Renal cortex interstitium (tissue), 15 donors: ENCODE results near the gene ARHGAP42. TPM values are rescaled to one million over a fixed set of nuclear protein-coding genes. Genes with fewer than 3 reads are reported as not detected.
A peak's percentile ranks its signal among the peaks of the same experiment; 100 is the strongest.
"Not testable (repeated sequence)": the region's sequence is repeated elsewhere in the genome, so short reads cannot be mapped to it uniquely, and the experiment has no call there.

Source experiments
- DNase-seq, 11 donors: peaks; one replicate each; pipeline ENCODE4 v3.0.0-alpha.2; 2013; ENCODE audit warnings: low read depth in 9 of 11, low spot score in 4 of 11; ENCODE audit errors: extremely low read depth in 1 of 11
- long read RNA-seq, 16 experiments: transcript quantifications; one replicate each; lab custom pipeline, GENCODE V29; 2026
- polyA plus RNA-seq, 3 donors: library from polyadenylated mRNA; unstranded; fragments of 120-200 nt; gene quantifications; one replicate each; pipeline ENCODE4 v1.2.1, GENCODE V29; 2013; ENCODE audit not compliant: insufficient read length in 3 of 3

Gene ARHGAP42, protein sequence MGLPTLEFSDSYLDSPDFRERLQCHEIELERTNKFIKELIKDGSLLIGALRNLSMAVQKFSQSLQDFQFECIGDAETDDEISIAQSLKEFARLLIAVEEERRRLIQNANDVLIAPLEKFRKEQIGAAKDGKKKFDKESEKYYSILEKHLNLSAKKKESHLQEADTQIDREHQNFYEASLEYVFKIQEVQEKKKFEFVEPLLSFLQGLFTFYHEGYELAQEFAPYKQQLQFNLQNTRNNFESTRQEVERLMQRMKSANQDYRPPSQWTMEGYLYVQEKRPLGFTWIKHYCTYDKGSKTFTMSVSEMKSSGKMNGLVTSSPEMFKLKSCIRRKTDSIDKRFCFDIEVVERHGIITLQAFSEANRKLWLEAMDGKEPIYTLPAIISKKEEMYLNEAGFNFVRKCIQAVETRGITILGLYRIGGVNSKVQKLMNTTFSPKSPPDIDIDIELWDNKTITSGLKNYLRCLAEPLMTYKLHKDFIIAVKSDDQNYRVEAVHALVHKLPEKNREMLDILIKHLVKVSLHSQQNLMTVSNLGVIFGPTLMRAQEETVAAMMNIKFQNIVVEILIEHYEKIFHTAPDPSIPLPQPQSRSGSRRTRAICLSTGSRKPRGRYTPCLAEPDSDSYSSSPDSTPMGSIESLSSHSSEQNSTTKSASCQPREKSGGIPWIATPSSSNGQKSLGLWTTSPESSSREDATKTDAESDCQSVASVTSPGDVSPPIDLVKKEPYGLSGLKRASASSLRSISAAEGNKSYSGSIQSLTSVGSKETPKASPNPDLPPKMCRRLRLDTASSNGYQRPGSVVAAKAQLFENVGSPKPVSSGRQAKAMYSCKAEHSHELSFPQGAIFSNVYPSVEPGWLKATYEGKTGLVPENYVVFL
- polyA plus RNA-seq, result 10 to 100 TPM; 25.6 to 30.6 (median 28.5) TPM
- long read RNA-seq, donor 1, partial matches to known transcripts, result 0 of 4 reads
- long read RNA-seq, donor 1, other reads (novel, unspliced or antisense), result 0 of 4 reads
- long read RNA-seq, donor 2, partial matches to known transcripts, result 0 of 2 reads
- long read RNA-seq, donor 2, other reads (novel, unspliced or antisense), result 0 of 2 reads
- long read RNA-seq, donor 3, full-length matches to known transcripts, result 9 of 9 reads
- long read RNA-seq, donor 3, partial matches to known transcripts, result 0 of 9 reads
- long read RNA-seq, donor 3, other reads (novel, unspliced or antisense), result 0 of 9 reads
- long read RNA-seq, donor 4, full-length matches to known transcripts, result 3 of 3 reads
- long read RNA-seq, donor 4, partial matches to known transcripts, result 0 of 3 reads
- long read RNA-seq, donor 4, other reads (novel, unspliced or antisense), result 0 of 3 reads
- long read RNA-seq, donor 5, result 0 reads
- long read RNA-seq, donor 6, full-length matches to known transcripts, result 8 of 8 reads
- long read RNA-seq, donor 6, partial matches to known transcripts, result 0 of 8 reads
- long read RNA-seq, donor 6, other reads (novel, unspliced or antisense), result 0 of 8 reads
- long read RNA-seq, donor 7, full-length matches to known transcripts, result 7 of 7 reads
- long read RNA-seq, donor 7, partial matches to known transcripts, result 0 of 7 reads
- long read RNA-seq, donor 7, other reads (novel, unspliced or antisense), result 0 of 7 reads
- long read RNA-seq, donor 8, full-length matches to known transcripts, result 1 of 6 reads
- long read RNA-seq, donor 8, partial matches to known transcripts, result 5 of 6 reads
- long read RNA-seq, donor 8, other reads (novel, unspliced or antisense), result 0 of 6 reads
- long read RNA-seq, donor 9, full-length matches to known transcripts, result 8 of 8 reads
- long read RNA-seq, donor 9, partial matches to known transcripts, result 0 of 8 reads
- long read RNA-seq, donor 9, other reads (novel, unspliced or antisense), result 0 of 8 reads
- long read RNA-seq, donor 10, partial matches to known transcripts, result 0 of 4 reads
- long read RNA-seq, donor 10, other reads (novel, unspliced or antisense), result 0 of 4 reads
- long read RNA-seq, donor 11, full-length matches to known transcripts, result 4 of 4 reads
- long read RNA-seq, donor 11, partial matches to known transcripts, result 0 of 4 reads
- long read RNA-seq, donor 11, other reads (novel, unspliced or antisense), result 0 of 4 reads
- long read RNA-seq, donor 12, full-length matches to known transcripts, result 2 of 2 reads
- long read RNA-seq, donor 12, partial matches to known transcripts, result 0 of 2 reads
- long read RNA-seq, donor 12, other reads (novel, unspliced or antisense), result 0 of 2 reads
- long read RNA-seq, donor 13, result 0 reads
- long read RNA-seq, donor 14, full-length matches to known transcripts, result 5 of 5 reads
- long read RNA-seq, donor 14, partial matches to known transcripts, result 0 of 5 reads
- long read RNA-seq, donor 14, other reads (novel, unspliced or antisense), result 0 of 5 reads
- long read RNA-seq, donor 15, partial matches to known transcripts, result 0 of 4 reads
- long read RNA-seq, donor 15, other reads (novel, unspliced or antisense), result 0 of 4 reads
- long read RNA-seq, donor 16, full-length matches to known transcripts, result 3 of 18 reads
- long read RNA-seq, donor 16, partial matches to known transcripts, result 15 of 18 reads
- long read RNA-seq, donor 16, other reads (novel, unspliced or antisense), result 0 of 18 reads

DNA sequence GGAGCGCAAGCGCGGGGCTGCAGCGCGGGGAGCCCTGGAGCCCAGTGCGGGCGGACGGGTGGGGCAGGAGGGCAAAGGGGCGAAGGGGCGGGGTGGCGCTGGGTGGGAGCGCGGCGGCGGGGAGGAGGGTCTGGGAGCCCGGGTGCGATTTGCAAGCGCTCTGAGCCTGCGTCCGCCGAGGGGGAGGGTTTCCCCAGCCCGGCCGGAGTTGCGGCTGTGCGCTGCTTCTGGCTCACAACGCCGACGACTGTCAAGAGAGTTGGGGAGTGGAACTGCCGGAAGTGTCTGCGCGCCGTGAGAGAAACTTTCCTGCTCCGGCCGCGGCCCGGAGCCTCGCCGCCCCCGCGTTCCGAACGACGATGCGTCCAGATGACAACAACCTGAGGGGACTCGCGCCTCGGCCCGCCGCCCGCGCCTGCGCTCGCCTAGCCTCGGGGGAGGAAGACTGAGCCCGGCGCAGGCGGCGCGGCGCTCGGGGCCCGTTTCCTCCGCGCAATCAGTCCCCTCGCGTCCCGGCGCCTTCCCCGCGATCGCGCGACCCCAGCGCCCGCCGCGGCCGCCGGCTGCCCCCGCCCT is at the start of gene ARHGAP42:
Gene ARHGAP42 (plus strand): TSS at position 235 of the 576 bp plus-strand sequence. CDS start 391 bp downstream, outside the sequence.
- DNase-seq, result peak in 10 of 11 donors; percentile 50 to 73 (median 62)

DNA sequence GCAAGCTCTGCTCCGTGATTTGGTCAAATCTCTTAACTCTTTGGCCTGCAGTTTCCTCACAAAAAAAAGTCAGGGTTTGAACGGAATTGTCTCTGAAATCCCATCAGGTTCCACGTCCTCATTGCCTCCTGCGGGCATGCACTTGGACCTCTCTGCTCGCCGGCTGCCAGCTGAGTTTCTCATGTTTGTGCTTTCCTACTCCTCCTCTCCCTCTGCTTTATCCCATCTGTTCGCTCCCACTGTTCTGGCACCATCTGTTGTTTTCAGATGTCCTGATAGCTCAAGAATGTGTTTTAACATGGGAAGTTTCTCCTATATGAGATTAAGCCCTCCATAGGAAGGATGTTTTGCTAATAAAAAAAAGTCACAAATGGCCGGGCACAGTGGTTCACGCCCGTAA is 49.4 kb upstream of the ARHGAP42 start:
- no peak for DNase-seq

DNA sequence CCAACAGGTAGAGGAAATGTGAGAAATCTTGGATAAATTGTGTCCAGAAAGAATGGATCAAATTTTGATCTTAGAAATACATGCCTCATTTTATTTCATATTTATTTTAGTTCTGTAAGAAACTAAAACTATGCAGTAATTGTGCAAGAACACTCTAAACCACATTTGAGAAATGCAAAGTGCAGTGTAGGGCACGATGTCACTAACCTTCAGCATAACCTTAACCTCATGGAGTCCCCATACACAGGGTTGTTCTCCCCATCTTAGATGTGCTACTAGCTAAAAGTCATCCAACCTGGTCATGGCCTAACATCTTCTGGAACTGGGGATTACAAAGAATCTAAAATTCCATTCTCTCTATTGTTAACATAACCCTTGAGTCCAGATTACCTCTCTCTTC is 48.4 kb upstream of the ARHGAP42 start:
- DNase-seq, result no peak

DNA sequence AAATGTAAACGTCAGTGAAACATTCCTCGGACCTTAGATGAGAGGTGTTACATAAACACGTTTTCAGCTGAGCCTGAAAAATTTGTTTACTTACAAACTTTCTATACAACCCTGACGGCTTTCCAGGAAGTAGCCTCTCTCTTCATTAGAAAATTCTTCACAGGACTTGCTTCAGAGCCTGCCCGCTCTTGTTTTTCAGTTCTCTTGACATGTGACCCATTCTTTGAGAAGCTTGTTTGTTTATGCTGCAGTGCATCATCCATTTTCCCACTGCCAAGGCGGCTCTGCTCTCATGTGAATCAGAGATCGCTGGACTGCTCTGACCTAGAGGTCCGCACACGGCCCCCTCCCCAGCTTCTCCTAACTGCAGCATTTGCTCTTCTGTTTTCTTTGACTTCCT is 47.9 kb upstream of the ARHGAP42 start:
- peak in 3 of 11 donors; percentile 7 to 38 (median 20) for DNase-seq

DNA sequence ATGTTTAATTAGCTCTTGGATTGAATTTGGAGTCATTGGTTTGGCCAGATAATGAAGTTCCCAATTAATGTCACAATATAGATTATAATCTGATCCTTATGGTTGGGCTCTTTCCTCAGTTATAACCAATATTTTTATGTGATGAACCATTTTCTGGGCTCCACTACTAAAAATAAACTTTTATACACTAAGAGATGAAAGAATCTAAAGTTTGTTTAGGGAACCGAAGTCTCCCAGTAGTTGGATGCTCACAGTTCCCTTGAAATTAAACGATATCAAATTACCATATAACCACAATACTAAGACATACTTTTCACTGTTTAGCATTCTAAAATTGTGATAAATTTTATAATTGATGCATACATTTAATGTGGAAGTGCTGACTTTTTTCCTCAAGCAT is 47.0 kb upstream of the ARHGAP42 start:
- DNase-seq, result no peak

DNA sequence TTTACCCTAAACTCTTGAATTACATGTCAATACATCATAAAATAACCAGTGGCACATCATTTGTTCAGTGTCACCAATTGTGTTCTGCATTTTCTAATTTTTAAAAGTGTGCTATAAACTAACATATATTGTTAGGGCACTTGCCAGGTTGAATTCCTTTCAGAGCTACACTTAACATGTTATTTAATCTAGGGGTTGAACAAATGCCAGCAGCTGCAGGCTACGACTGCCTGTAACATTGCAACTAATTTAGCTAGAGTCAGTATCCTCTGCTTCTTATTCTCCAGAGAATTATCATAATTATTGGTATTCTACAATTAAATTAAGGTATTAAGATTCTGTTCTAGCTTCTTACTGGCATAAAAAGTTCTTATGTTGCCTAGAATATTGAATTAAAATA is 46.4 kb upstream of the ARHGAP42 start:
- no peak for DNase-seq

DNA sequence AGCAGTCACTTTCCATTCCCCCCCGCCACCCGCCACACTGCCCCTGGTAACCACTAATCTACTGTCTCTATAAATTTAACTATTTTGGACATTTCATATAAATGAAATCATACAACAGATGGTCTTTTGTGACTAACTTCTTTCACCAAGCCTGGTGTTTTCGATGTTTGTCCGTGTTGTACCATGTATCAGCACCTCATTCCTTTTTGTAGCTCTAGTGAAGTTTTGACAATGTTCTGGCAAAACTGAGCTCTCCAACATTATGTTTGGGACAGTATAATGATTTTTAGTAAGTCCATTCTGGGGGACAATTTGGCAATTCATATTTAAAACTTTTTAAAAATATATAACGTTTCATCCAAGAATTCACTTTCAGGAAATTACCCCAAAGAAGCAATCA is 45.6 kb upstream of the ARHGAP42 start:
- no peak for DNase-seq

DNA sequence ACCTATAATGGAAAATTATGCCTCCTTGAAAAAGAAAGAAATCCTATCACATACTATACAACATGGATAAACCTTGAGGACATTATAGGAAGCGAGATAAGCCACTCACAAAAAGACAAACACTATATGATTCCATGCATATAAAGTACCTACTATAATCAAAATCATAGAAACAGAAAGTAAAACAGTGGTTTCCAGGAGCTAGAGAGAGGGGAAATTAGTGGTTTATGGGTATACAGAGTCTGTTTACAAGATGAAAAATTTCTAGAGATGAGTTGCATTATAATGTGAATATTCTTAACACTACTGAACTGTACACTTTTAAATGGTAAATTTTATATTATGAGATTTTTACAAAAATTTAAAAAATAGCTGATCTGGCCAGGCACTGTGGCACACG is 40.5 kb upstream of the ARHGAP42 start:
- DNase-seq, result no peak

DNA sequence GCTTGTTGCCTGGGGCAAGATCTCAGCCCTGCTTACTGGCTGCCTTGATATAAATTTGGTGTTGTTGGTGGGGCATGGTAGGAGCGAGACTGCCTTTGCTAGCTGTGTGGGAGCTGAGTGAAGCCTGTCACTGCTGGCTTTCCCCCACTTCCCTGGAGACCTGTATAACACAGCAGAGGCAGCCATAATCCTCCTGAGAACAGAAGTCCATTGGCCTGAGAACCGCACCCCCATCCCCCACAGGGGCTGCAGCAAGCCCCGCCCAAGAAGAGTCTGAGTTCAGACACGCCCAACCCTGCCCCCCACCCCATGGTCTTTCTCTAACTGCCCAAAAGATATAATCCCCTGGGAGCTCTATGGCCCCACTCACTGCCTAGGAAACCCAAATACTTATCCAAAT is 39.2 kb upstream of the ARHGAP42 start:
- no peak for DNase-seq

DNA sequence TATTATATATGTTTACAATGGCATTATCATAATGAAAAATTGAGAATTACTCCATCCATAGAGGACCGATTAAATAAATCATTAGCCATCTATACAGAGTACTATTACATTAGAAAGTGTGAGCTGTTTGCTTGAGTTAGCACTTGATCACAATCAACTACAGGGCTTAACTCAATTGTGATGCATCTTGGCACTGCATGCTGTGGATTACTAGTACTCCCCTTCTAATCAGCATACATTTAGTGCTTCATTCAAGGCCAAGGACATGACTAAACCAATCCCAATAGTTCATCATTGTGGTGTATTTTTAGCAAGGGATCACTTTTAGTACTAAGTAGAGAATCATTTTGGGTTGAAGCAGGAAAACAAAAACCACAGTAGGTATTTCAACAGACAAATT is 23.5 kb upstream of the ARHGAP42 start:
- no peak for DNase-seq

DNA sequence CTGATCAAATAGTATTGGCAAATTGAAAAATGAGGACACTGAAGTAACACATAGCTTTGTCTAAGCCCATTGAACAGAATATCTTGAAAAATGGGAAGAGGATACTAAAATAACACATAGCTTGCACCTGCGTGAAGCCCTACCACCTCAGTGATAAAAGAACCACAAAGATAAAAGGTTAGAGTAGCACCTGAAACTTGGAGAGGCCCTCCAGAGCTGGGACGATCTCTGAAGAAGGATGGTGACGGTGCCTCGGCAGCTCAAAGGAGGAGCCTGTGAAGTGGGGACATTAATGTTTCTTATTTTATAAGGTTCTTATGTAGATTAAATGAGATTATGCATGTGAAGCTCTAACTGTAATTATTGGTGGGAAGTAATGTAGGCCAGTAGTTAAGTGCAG is 23.1 kb upstream of the ARHGAP42 start:
- DNase-seq, result no peak

DNA sequence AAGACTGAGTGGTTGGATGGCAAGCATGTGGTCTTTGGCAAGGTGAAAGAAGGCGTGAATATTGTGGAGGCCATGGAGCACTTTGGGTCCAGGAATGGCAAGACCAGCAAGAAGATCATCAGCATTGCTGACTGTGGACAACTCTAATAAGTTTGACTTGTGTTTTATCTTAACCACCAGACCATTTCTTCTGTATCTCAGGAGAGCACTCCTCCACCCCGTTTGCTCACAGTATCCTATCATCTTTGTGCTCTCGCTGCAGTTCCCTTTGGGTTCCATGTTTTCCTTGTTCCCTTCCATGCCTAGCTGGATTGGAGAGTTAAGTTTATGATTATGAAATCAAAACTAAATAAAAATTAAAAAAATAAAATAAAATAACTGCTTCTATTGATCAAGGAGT is 20.3 kb upstream of the ARHGAP42 start:
- not testable (repeated sequence) for DNase-seq

DNA sequence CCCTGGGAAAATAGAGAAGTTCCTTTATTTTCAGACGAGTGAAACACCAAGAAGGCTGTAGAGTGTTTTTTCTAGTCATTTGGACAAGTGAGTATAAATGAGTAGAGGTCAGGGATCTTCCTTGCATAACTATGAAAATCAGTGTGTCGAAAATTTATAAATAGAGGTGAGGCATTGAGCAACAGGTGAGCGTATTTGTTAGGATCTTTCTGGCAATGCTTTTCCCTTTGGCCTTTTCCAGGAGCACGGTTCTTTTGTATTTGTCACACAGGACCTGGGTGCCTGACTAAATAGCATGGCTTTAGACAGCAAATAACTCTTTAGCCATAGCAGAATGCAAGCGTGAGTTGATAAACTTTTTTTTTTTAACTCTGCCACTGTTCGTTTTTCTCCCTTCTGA is 19.6 kb upstream of the ARHGAP42 start:
- DNase-seq, result no peak

DNA sequence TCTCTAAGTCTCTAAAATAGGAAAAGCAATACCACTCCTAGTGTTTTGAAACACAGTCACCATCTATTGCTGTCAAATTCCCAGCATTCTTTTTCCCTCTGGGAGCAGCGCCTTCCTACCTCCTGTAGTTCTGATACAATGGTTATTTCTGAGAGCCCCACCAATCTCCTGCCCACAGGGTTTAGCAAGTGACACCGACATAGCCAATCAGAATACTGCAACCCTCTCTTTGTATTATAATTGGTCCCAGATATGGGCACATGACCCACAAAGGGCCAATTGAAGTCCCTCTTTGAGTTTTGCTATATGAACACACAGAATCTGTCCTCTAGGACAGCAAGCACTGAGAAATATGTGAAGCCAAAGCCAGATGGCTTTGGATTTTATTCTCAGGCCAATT is 16.9 kb upstream of the ARHGAP42 start:
- no peak for DNase-seq

DNA sequence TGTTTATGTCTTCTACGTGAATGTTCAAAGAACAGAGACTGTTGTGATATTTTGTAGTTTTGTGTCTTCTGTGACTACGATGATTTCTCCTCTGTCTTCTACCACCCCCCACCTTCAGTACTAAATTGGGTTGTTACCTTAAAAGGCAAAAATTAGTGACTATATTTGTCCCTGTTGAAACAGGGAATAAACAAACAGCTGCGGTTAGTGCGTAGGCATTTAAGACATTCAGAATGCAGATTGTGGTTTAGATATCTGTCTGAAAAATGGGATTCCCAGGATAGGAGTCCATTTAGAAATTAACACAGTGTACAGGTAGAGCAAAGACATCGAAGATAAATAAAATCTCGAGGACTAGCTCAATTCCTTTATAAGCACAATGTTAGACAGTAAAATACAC is 15.6 kb upstream of the ARHGAP42 start:
- no peak for DNase-seq

DNA sequence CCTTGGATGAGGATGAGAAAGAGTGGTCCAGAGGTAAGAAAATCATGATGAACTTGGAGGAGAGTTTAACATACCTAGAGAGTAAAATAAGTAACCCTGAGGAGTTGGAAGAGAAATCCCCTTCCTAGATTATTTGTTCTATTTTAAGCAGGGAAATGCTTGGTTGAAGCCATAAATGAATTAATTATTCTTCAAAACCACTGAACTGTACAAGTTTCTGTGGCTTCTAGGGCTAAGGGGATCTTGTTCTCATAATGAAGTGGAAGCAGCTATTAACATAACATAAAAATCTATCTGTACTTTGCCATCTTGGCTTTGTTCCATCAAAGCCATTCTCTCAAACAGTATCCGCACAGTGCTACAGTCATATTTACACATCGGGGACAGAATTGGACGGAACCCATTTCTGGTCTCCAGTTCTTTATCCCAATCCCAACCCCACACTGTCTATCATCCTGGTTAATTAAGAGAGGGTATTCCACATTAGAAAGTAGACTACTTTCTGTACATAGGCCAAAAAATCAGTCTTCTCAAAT is 14.5 kb upstream of the ARHGAP42 start:
- no peak for DNase-seq
